GM12864 (cell line): ENCODE data around the gene FAM221B.

Source experiments
- DNase-seq: peaks from one replicate; pipeline ENCODE4 v3.0.0-alpha.2; 2011; ENCODE audit warnings: low read depth
- H3K4me3 ChIP-seq: 2 replicates; pipeline ENCODE4 v1.5.1; 2011; ENCODE audit warnings: mild to moderate bottlenecking, low read depth, low read length, control low read depth
- TF ChIP-seq, protein P1 (sequence below): IDR thresholded peaks from 2 replicates; pipeline ENCODE4 v1.5.1; 2011; ENCODE audit warnings: low read depth, mild to moderate bottlenecking, moderate library complexity, low read length, control low read depth, inconsistent platforms; ENCODE audit errors: missing control alignments

The FAM221B gene

DNA sequence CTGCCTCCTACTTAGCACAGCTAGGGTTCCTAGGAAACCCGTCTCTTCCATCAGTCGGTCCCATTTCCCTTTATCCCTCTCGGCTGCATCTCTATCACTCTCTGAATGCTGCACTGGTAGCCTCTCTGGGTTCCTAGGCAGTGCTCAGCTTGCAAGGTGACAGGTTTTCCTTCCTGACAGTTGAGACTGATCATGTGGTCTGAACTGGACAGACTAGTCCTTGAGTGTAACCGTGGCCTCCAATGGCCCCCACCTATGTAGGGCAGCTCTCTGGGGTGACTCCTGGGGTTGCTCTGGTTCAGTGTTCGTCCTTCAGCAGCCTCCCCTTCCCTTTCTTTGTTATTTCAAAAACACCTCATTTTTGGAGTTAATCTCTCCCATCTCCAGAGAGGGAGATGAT is 4.3 kb upstream of the FAM221B start:
- DNase-seq = no peak
- TF ChIP-seq, protein P1, sequence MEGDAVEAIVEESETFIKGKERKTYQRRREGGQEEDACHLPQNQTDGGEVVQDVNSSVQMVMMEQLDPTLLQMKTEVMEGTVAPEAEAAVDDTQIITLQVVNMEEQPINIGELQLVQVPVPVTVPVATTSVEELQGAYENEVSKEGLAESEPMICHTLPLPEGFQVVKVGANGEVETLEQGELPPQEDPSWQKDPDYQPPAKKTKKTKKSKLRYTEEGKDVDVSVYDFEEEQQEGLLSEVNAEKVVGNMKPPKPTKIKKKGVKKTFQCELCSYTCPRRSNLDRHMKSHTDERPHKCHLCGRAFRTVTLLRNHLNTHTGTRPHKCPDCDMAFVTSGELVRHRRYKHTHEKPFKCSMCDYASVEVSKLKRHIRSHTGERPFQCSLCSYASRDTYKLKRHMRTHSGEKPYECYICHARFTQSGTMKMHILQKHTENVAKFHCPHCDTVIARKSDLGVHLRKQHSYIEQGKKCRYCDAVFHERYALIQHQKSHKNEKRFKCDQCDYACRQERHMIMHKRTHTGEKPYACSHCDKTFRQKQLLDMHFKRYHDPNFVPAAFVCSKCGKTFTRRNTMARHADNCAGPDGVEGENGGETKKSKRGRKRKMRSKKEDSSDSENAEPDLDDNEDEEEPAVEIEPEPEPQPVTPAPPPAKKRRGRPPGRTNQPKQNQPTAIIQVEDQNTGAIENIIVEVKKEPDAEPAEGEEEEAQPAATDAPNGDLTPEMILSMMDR = no peak
- H3K4me3 ChIP-seq = no peak overlapping the region

DNA sequence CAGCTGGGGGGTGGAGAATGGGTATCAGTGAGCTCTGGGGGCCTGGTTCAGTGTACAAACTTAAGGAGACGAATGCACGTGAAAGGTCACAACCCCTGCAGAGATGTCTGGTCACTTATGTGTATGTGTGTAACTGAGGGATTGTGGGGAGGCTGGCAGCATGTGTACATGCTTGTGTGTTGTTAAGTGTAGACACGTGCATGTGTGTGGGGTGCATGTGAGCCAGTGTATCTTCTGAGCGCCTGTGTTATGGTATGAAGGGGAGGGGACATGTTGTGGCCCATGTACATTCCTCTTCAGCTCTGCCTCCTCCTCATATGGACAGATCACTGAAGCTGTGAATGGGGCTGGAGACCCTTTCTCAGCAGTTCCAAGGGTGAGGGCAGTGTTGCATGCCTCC is 2.5 kb upstream of the FAM221B start:
- H3K4me3 ChIP-seq = no peak overlapping the region
- TF ChIP-seq, protein P1 = no peak
- no peak for DNase-seq

- TF ChIP-seq, protein P1 = no peak
- no peak for DNase-seq
- peak overlapping the region; percentile 80 for H3K4me3 ChIP-seq
These were observed 1.2 kb upstream of the FAM221B start for GRCh38 chr9:35829764-35830096.

- DNase-seq = peak; percentile 66
- TF ChIP-seq, protein P1 = no peak
- peak within 1 kb of the TSS; percentile 80 for H3K4me3 ChIP-seq
These were observed 692 bp upstream of the FAM221B start, which contains the start of gene TMEM8B for GRCh38 chr9:35829084-35829763. TMEM8B (plus strand) TSS chr9:35829228; CDS start chr9:35829448, 220 bp downstream.

DNA sequence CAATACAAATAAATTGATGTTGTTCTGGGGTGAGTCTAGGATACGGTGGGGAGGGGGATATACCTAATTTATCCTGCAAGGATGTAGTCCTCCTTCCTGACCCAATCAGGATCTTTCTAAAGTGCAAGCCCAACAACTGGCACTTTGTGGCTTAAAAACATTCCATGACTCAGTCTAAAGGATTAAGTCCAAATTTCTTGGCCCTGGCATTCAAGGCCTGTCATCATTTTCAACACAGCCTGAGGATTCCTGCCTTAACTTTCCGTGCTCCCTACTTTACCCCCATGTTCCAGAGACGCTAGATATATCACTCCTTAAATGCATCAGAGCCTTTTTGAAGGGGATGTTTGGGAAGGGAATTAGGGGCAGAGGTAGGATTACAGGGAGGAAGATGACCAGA is 1.0 kb downstream of the FAM221B start:
- H3K4me3 ChIP-seq = no peak overlapping the region
- TF ChIP-seq, protein P1 = no peak
- no peak for DNase-seq

DNA sequence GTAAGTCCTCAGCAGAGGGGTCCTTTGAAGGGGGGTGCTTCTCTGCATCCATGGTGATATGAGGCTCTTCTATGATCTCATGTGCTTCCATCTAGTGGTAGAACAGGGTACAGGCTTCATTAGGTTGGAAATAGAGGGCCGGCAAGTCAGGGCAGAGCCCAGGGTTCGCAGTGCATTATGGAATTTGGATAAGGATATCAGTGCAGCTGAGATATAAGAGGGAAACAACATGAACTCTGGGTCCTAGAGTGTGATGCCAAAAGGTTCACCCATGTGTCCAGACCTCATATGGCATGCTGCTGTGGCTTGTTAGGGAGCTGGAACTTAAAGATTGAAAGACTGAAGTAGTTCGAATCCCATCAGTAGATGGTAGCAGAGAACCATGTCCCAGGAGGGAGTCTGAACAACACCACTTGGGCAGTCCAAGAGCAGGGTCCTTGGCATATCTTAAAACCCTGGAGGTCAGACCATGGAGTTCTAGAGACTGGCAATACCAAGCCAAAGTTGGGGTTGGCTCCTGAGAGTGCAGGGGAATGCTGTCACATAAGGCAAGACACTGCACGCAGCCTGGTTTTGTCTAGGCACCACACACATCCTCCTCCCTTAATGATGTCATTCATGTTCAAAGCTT is 2.3 kb downstream of the FAM221B start:
- no peak overlapping the region for H3K4me3 ChIP-seq
- TF ChIP-seq, protein P1 = peak; percentile 75

DNA sequence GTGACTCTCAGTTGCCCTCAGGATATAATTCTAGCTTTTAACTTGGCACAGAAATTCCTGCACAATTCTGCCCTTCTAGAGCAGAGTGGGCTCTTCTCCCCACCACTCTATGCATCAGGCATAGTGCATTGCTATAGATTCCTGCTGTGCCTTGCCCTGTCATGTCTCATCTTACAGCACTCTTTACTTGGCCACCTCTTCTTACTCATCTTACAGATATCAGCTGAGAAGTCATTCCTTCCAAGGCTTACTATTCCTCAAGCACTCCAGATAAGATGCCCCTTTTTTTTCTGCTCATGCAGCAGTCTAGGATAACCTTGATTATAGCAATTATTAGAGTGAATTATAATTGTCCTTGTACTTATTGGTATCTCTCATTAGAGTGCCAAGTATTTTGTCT is 5.6 kb downstream of the FAM221B start:
- DNase-seq = no peak
- TF ChIP-seq, protein P1 = no peak
- no peak overlapping the region for H3K4me3 ChIP-seq

More for the DNA sequence above, 2.3 kb downstream of the FAM221B start:
- DNase-seq = peak; percentile 44
